CD4-positive, alpha-beta memory T cell (primary cell): ENCODE results near the gene SLC2A5. TPM values are rescaled to one million over a fixed set of nuclear protein-coding genes. Genes with fewer than 3 reads are reported as not detected.

ENCODE experiments used
- CTCF ChIA-PET: fragments of 350-600 bp; sonication (Branson Sonifier 250); formaldehyde crosslinking; loops from one replicate; lab custom pipeline; 2021; ENCODE audit warnings: inconsistent platforms; ENCODE audit not compliant: partially characterized antibody; lab: Charles Lee
- POLR2A ChIA-PET: fragments of 350-600 bp; sonication (Branson Sonifier 250); formaldehyde crosslinking; loops from one replicate; lab custom pipeline; 2021; ENCODE audit not compliant: partially characterized antibody; lab: Charles Lee
- DNase-seq, 5 donors: peaks; one replicate each; pipeline versions ENCODE4 v3.0.0 to v3.0.0-alpha.2; 2020 to 2022; ENCODE audit warnings: mixed read lengths in 1 of 5
- H3K27ac ChIP-seq: one replicate; pipeline ENCODE4 v1.7.0; 2013; ENCODE audit warnings: low read depth, low read length
- H3K27me3 ChIP-seq: 2 replicates; pipeline ENCODE4 v1.7.0; 2013; ENCODE audit warnings: mild to moderate bottlenecking, low read length, moderate library complexity; ENCODE audit not compliant: insufficient read depth
- H3K36me3 ChIP-seq: 2 replicates; pipeline ENCODE4 v1.7.0; 2013; ENCODE audit warnings: mild to moderate bottlenecking, low read length, moderate library complexity; ENCODE audit not compliant: insufficient read depth
- H3K4me1 ChIP-seq: 2 replicates; pipeline ENCODE4 v1.7.0; 2013; ENCODE audit warnings: mild to moderate bottlenecking, low read length, moderate library complexity; ENCODE audit not compliant: insufficient read depth
- H3K4me3 ChIP-seq, 2 donors: one replicate each; pipeline ENCODE4 v1.7.0; 2013; ENCODE audit warnings: low read length in 2 of 2, mild to moderate bottlenecking in 1 of 2
- H3K9me3 ChIP-seq, 2 donors: one replicate each; pipeline ENCODE4 v1.7.0; 2013; ENCODE audit warnings: low read length in 2 of 2, control low read depth in 1 of 2; ENCODE audit not compliant: control insufficient read depth in 1 of 2
- H3K27ac Mint-ChIP-seq, 7 donors: one replicate each; pipeline ENCODE4 v1.8.0; 2020 to 2021; ENCODE audit warnings: mixed read lengths in 7 of 7, mild to moderate bottlenecking in 6 of 7, inconsistent platforms in 3 of 7, moderate library complexity in 3 of 7
- H3K27me3 Mint-ChIP-seq, 2 donors: one replicate each; pipeline ENCODE4 v1.8.0; 2020 to 2021; ENCODE audit warnings: mixed read lengths in 2 of 2
- H3K36me3 Mint-ChIP-seq, 2 donors: one replicate each; pipeline ENCODE4 v1.8.0; 2020 to 2021; ENCODE audit warnings: mixed read lengths in 2 of 2, inconsistent platforms in 1 of 2, mild to moderate bottlenecking in 1 of 2
- H3K4me1 Mint-ChIP-seq, 4 donors: one replicate each; pipeline ENCODE4 v1.8.0; 2020 to 2021; ENCODE audit warnings: mixed read lengths in 4 of 4, mild to moderate bottlenecking in 1 of 4
- H3K4me3 Mint-ChIP-seq, 8 donors: one replicate each; pipeline ENCODE4 v1.8.0; 2020 to 2021; ENCODE audit warnings: mixed read lengths in 8 of 8, mild to moderate bottlenecking in 7 of 8, moderate library complexity in 6 of 8, inconsistent platforms in 3 of 8
- H3K9me3 Mint-ChIP-seq, 8 donors: one replicate each; pipeline ENCODE4 v1.8.0; 2020 to 2021; ENCODE audit warnings: mixed read lengths in 8 of 8, mild to moderate bottlenecking in 5 of 8, inconsistent platforms in 3 of 8, moderate library complexity in 1 of 8
- intact Hi-C: fragments of 100-400 bp; cut with micrococcal nuclease; formaldehyde crosslinking; loops from one replicate; pipeline ENCODE4 v1.15.1; 2023
- polyA plus RNA-seq, 2 donors: library from polyadenylated mRNA; unstranded; fragments of 300-500 nt; fragmentation: Illumina TruSeq; gene quantifications; one replicate each; pipeline ENCODE4 v1.2.3, GENCODE V29; 2021
- total RNA-seq, 2 experiments: library from RNA; stranded (reverse); gene quantifications; one replicate each; pipeline ENCODE4 v1.2.3, GENCODE V29; 2021

SLC2A5 gene
- total and polyA plus RNA-seq, 4 experiments from 2014 or later = 0.23 TPM; not detected in 3

DNA sequence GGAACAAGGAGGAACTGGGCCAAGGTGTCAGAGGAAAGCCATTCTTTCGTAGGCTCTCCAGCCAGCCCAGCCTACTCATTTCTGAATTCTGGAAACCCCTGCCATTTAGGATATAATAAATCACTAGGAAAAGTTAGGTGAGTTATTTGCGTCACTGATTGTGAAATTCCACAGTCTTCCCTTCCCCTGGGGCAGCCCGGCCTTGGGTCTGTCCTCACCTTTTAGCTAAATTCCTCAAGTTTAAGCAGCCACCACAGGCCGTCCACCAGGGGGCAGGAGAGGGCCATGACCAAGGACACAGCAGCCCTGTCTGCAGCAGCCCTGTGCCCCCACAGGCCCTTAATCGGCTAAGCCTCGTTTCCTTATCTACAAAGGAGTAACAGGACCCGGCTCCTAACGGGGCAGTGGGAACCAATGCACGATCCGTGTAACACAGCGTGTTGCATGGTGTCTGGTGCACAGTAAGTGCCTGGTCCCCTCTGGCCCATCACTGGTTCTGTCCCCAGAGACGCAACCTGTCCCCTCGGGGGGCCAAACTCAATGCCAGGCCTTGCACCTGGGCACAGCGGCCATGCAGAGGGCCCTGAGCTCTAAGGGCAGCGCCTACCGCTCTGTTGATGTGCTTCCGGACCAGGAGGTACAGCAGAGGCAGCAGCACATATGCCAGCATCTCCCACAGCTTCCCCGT is 41.4 kb upstream of the SLC2A5 start:
- H3K9me3 Mint-ChIP-seq = no peaks in the 10 kb centered on the region
- Histone ChIP-seq H3K4me3 (no peak overlapping the region), H3K27me3 (no peaks in the 10 kb centered on the region), H3K9me3 (no peaks in the 10 kb centered on the region), H3K4me1 (no peaks in the 10 kb centered on the region), H3K27ac (no peak overlapping the region), H3K36me3 (no peaks in the 10 kb centered on the region)
- H3K4me3 Mint-ChIP-seq = no peak overlapping the region
- POLR2A ChIA-PET = interaction anchor here (1.9 kb wide), 1 partner anchor 85 kb away, joined by 6 read pairs; no protein-coding TSS in a partner anchor
- peak; percentile 71 to 77 (median 74) for DNase-seq
- CTCF ChIA-PET = interaction anchor here (0.5 to 4.3 kb wide), 20 partner anchors 8 to 464 kb away, joined by 3 to 52 read pairs (median 4); partner anchors contain the start of gene GPR157
- peaks cover 0 to 4% (median 0%) of the 10 kb centered on the region in 4 donors for H3K4me1 Mint-ChIP-seq
- H3K27me3 Mint-ChIP-seq = no peaks in the 10 kb centered on the region
- no peak overlapping the region for H3K27ac Mint-ChIP-seq
- intact Hi-C loops = loop anchor here (1.0 to 2.0 kb wide), 2 partner anchors 18 to 58 kb away; partner anchors contain the start of gene GPR157
- peaks cover 7 to 18% of the 10 kb centered on the region in 2 donors for H3K36me3 Mint-ChIP-seq

DNA sequence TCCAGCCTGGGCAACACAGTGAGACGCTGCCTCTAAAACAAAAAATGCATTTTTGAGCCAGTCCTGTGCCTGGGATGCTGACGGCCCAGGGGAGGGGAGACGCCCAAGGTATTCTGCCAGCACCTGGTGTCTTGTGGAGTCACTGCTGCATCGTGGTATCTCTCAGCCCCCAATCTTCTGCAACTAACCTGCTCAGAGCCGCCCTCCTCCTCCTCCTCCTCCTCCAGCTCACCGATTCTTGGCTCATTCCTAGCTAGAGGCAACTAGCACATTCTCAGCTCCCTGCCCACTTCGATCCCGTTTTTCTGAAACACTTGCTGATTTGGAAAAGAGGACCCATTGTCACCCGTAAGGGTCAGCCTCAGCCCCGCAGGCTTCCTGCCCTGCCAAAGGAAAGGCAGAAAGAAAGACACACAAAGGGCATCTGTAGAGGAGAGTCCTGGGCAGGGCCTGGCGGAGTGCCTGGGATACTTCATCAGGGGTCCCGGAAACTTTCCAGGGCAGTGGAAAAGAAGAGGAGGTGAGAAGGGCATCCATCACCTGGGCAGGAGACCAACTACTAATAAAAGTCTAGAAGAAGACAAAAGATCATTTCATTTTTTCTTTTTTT is 38.7 kb upstream of the SLC2A5 start:
- no peak overlapping the region for H3K4me3 ChIP-seq
- no peaks in the 10 kb centered on the region for H3K4me1 ChIP-seq
- Mint-ChIP-seq H3K27me3 (no peaks in the 10 kb centered on the region), H3K36me3 (peaks cover 18 to 31% of the 10 kb centered on the region in 2 donors), H3K4me1 (peaks cover 0 to 4% (median 0%) of the 10 kb centered on the region in 4 donors), H3K27ac (no peak overlapping the region), H3K4me3 (no peak overlapping the region), H3K9me3 (no peaks in the 10 kb centered on the region)
- H3K27me3 ChIP-seq = no peaks in the 10 kb centered on the region
- ChIA-PET CTCF (interaction anchor here (2.0 to 4.1 kb wide), 2 partner anchors 88 to 382 kb away, joined by 7 to 10 read pairs; no protein-coding TSS in a partner anchor), POLR2A (no interaction called here)
- DNase-seq = no peak
- peaks cover 6% of the 10 kb centered on the region for H3K36me3 ChIP-seq
- H3K9me3 ChIP-seq = no peaks in the 10 kb centered on the region
- H3K27ac ChIP-seq = no peak overlapping the region
- intact Hi-C loops = no loop called here

DNA sequence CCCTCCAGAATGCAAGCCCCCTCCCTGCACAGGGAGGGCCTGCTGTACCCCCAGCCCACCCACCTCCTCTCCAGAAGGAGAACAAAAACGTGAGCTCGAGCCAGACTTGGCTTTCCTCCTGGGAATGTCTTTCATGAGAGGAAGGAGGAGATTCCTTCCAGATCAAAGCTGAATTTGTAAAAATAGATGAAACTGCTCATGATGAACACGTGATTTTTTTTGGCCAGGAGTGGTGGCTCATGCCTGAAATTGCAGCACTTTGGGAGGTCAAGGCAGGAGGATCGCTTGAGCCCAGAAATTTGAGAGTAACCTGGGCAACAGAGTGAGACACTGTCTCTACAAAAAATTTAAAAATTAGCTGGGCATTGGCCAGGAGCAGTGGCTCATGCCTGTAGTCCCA is 37.7 kb upstream of the SLC2A5 start:
- POLR2A ChIA-PET = no interaction called here
- H3K9me3 ChIP-seq = no peaks in the 10 kb centered on the region
- Mint-ChIP-seq H3K4me1 (peaks cover 0 to 4% (median 0%) of the 10 kb centered on the region in 4 donors), H3K27ac (peak overlapping the region in 1 of 7 donors; percentile 4), H3K36me3 (peaks cover 24 to 36% of the 10 kb centered on the region in 2 donors), H3K27me3 (no peaks in the 10 kb centered on the region), H3K4me3 (no peak overlapping the region), H3K9me3 (no peaks in the 10 kb centered on the region)
- no peak overlapping the region for H3K27ac ChIP-seq
- no peak for DNase-seq
- CTCF ChIA-PET = interaction anchor here (2.0 kb wide), 1 partner anchor 89 kb away, joined by 7 read pairs; no protein-coding TSS in a partner anchor
- peaks cover 6% of the 10 kb centered on the region for H3K36me3 ChIP-seq
- no peaks in the 10 kb centered on the region for H3K4me1 ChIP-seq
- H3K27me3 ChIP-seq = no peaks in the 10 kb centered on the region
- H3K4me3 ChIP-seq = no peak overlapping the region
- intact Hi-C loops = no loop called here

DNA sequence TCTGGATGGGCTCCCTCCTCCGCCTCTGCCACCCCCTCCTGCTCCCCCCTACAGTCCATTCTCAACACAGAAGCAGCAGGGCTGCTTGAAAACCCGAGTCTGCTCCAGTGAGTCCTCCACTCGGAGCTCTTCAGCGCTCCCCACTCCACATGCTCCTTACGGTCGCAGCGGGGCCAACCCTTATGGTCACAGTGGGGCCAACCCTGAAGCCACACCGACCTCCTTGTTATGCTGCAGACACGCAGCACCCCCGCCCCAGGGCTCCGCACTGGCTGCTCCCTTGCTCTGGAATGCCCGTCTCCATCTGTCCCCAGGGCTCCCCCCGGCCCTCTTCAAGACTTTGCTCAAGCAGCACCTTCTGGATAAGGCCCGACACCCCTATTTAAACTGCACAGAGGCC is 36.9 kb upstream of the SLC2A5 start:
- no peaks in the 10 kb centered on the region for H3K9me3 ChIP-seq
- CTCF ChIA-PET = no interaction called here
- H3K36me3 ChIP-seq = peaks cover 6% of the 10 kb centered on the region
- intact Hi-C loops = no loop called here
- no peak overlapping the region for H3K27ac Mint-ChIP-seq
- H3K4me1 Mint-ChIP-seq = peaks cover 0 to 4% (median 0%) of the 10 kb centered on the region in 4 donors
- no peak overlapping the region for H3K4me3 ChIP-seq
- peaks cover 24 to 36% of the 10 kb centered on the region in 2 donors for H3K36me3 Mint-ChIP-seq
- no peaks in the 10 kb centered on the region for H3K4me1 ChIP-seq
- no peak overlapping the region for H3K27ac ChIP-seq
- H3K4me3 Mint-ChIP-seq = no peak overlapping the region
- no peaks in the 10 kb centered on the region for H3K27me3 Mint-ChIP-seq
- POLR2A ChIA-PET = no interaction called here
- H3K27me3 ChIP-seq = no peaks in the 10 kb centered on the region
- H3K9me3 Mint-ChIP-seq = no peaks in the 10 kb centered on the region
- DNase-seq = no peak

DNA sequence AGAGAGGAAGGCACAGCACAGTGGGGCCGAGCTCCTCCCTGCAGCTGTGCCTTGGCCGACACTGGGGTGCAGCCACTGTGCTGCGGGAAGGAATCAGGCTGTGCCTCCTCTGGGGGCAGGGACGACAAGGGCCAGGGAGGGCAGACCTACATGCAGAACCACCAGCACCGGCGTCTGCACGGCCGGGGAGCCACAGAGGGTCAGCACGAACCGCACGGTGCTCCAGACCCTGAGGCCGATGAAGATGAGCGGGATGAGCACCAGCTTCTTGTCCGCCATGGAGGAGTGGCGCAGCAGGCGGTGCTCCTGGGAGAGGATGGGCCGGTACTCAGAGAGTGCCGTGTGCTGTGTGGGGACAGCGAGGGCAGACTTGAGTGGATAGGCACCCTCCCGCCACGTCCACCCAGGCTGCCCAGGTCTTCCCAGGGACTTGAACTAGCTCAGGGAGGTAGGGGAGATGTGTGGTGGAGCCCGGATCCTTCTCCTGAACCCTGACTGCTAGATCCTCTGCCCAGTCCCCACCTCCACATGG is 36.0 kb upstream of the SLC2A5 start:
- H3K4me3 Mint-ChIP-seq = no peak overlapping the region
- Histone ChIP-seq H3K4me3 (no peak overlapping the region), H3K27ac (no peak overlapping the region), H3K9me3 (no peaks in the 10 kb centered on the region), H3K4me1 (no peaks in the 10 kb centered on the region), H3K36me3 (peaks cover 6% of the 10 kb centered on the region), H3K27me3 (no peaks in the 10 kb centered on the region)
- ChIA-PET CTCF (no interaction called here), POLR2A (no interaction called here)
- no peaks in the 10 kb centered on the region for H3K9me3 Mint-ChIP-seq
- no peak overlapping the region for H3K27ac Mint-ChIP-seq
- intact Hi-C loops = no loop called here
- H3K27me3 Mint-ChIP-seq = no peaks in the 10 kb centered on the region
- peaks cover 24 to 31% of the 10 kb centered on the region in 2 donors for H3K36me3 Mint-ChIP-seq
- no peaks in the 10 kb centered on the region for H3K4me1 Mint-ChIP-seq
- DNase-seq = no peak

DNA sequence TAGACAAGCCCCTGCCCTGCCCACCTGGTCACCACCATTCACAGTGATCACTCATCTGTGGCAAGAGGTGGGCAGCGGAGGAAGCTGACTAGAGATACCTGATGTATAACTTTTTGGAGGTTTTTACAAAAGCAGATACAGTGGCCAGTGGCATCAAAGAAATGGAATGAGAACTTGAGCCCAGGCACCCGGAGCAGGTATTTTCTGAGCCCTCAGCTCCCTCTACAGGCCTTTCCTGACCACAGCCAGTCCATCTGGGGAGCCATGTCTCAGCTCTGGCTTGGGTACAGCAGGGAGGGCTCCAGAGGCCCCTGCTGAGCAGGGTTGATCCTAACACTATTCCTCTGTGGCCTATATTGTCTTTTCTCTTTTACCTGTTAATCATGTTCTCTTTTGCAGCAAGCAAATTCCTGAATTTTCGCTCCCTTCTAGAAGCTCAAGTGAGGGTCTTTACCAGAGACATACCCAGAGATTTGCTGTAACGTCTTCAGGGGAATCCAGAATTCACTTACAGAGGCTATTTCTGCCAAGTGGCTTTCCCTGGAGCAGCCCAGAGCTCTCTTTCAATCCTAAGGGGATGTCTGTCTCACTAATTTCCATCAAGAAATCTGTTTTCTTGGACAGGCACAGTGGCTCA is 32.2 kb upstream of the SLC2A5 start:
- Histone ChIP-seq H3K27me3 (no peaks in the 10 kb centered on the region), H3K4me1 (no peaks in the 10 kb centered on the region), H3K36me3 (peaks cover 6% of the 10 kb centered on the region), H3K9me3 (no peaks in the 10 kb centered on the region), H3K27ac (no peak overlapping the region), H3K4me3 (no peak overlapping the region)
- no peak for DNase-seq
- ChIA-PET POLR2A (no interaction called here), CTCF (interaction anchor here (0.7 to 1.9 kb wide), 4 partner anchors 9 to 89 kb away, joined by 3 to 5 read pairs (median 4); no protein-coding TSS in a partner anchor)
- H3K9me3 Mint-ChIP-seq = no peaks in the 10 kb centered on the region
- peaks cover 0 to 4% (median 0%) of the 10 kb centered on the region in 4 donors for H3K4me1 Mint-ChIP-seq
- no peaks in the 10 kb centered on the region for H3K27me3 Mint-ChIP-seq
- no peak overlapping the region for H3K4me3 Mint-ChIP-seq
- intact Hi-C loops = no loop called here
- H3K27ac Mint-ChIP-seq = no peak overlapping the region
- H3K36me3 Mint-ChIP-seq = peaks cover 18 to 30% of the 10 kb centered on the region in 2 donors
